HepG2 (cell line): ENCODE measurements around the gene SLC6A9. TPM values are rescaled to one million over a fixed set of nuclear protein-coding genes. Genes with fewer than 3 reads are reported as not detected.

Source experiments
- AGO2 ChIP-seq: fragments of 200-400 bp; formaldehyde crosslinking; optimal IDR thresholded peaks from 2 replicates; pipeline ENCODE3; 2017; ENCODE audit warnings: mild to moderate bottlenecking, low read depth, low read length, moderate library complexity
- BORCS8-MEF2B ChIP-seq: sonication (generic); formaldehyde crosslinking; IDR thresholded peaks from 2 replicates; pipeline ENCODE4 v1.8.0; 2022; ENCODE audit warnings: mild to moderate bottlenecking, missing genetic modification reagents
- BRF2 ChIP-seq: sonication (generic); formaldehyde crosslinking; IDR thresholded peaks from 2 replicates; pipeline ENCODE4 v1.8.1; 2022; ENCODE audit warnings: mild to moderate bottlenecking, missing genetic modification reagents
- CCDC6 ChIP-seq: sonication (generic); formaldehyde crosslinking; IDR thresholded peaks from 2 replicates; pipeline ENCODE4 v1.8.1; 2022; ENCODE audit warnings: mild to moderate bottlenecking, missing genetic modification reagents, moderate library complexity
- CREB1 ChIP-seq, 2 experiments: fragments of 450-650 bp in 1 of 2; IDR thresholded peaks; 2 replicates each; pipeline ENCODE4 v1.6.1; 2016 to 2017; ENCODE audit warnings: control low read depth in 1 of 2, mild to moderate bottlenecking in 1 of 2, missing compliant biosample characterization in 1 of 2, missing genetic modification characterization in 1 of 2
- DDIT3 ChIP-seq: sonication (generic); formaldehyde crosslinking; IDR thresholded peaks from 2 replicates; pipeline ENCODE4 v1.4.0; 2020; ENCODE audit warnings: mild to moderate bottlenecking, missing genetic modification reagents
- GLMP ChIP-seq: sonication (generic); formaldehyde crosslinking; IDR thresholded peaks from 2 replicates; pipeline ENCODE4 v1.9.0; 2021; ENCODE audit warnings: missing genetic modification reagents, mild to moderate bottlenecking, borderline replicate concordance
- HMG20B ChIP-seq: conservative IDR thresholded peaks from 2 replicates; pipeline ENCODE4 v1.6.1; 2016; ENCODE audit warnings: missing genetic modification reagents, missing compliant biosample characterization
- KDM3A ChIP-seq: IDR thresholded peaks from 2 replicates; pipeline ENCODE4 v1.6.1; 2018; ENCODE audit warnings: low read depth, missing compliant biosample characterization
- KDM6A ChIP-seq: IDR thresholded peaks from 2 replicates; pipeline ENCODE4 v1.6.1; 2016; ENCODE audit warnings: low read depth
- NR0B2 ChIP-seq: sonication (generic); formaldehyde crosslinking; IDR thresholded peaks from 2 replicates; pipeline ENCODE4 v1.4.0; 2020; ENCODE audit warnings: mild to moderate bottlenecking, missing genetic modification reagents
- PRMT3 ChIP-seq: sonication (generic); formaldehyde crosslinking; IDR thresholded peaks from 2 replicates; pipeline ENCODE4 v1.8.1; 2022; ENCODE audit warnings: low read depth, mild to moderate bottlenecking, moderate library complexity, missing genetic modification reagents, borderline replicate concordance
- PTBP1 ChIP-seq: fragments of 200-400 bp; formaldehyde crosslinking; IDR thresholded peaks from 2 replicates; pipeline ENCODE4 v1.6.1; 2018; ENCODE audit warnings: low read length, low read depth; ENCODE audit not compliant: poor library complexity, severe bottlenecking
- RFXANK ChIP-seq: IDR thresholded peaks from 2 replicates; pipeline ENCODE4 v1.6.1; 2016
- SAP130 ChIP-seq: IDR thresholded peaks from 2 replicates; pipeline ENCODE4 v1.6.1; 2016; ENCODE audit warnings: low read depth
- SP140L ChIP-seq: sonication (generic); formaldehyde crosslinking; IDR thresholded peaks from 2 replicates; pipeline ENCODE4 v1.4.0; 2020; ENCODE audit warnings: missing genetic modification reagents, borderline replicate concordance
- TCF7L2 ChIP-seq: IDR thresholded peaks from 2 replicates; pipeline ENCODE4 v1.6.1; 2011; ENCODE audit warnings: mild to moderate bottlenecking, low read depth, low read length, moderate library complexity
- ZNF18 ChIP-seq: sonication (generic); formaldehyde crosslinking; IDR thresholded peaks from 2 replicates; pipeline ENCODE4 v1.8.0; 2022; ENCODE audit warnings: mild to moderate bottlenecking, missing genetic modification reagents; ENCODE audit not compliant: insufficient replicate concordance
- ZNF468 ChIP-seq: sonication (generic); formaldehyde crosslinking; IDR thresholded peaks from 2 replicates; pipeline ENCODE4 v1.8.0; 2022; ENCODE audit warnings: mild to moderate bottlenecking, moderate library complexity, missing genetic modification reagents
- ZNF616 ChIP-seq: sonication (generic); formaldehyde crosslinking; IDR thresholded peaks from 2 replicates; pipeline ENCODE4 v1.5.0; 2020; ENCODE audit warnings: low read depth, mild to moderate bottlenecking, missing genetic modification reagents
- ZNF766 ChIP-seq: sonication (generic); formaldehyde crosslinking; IDR thresholded peaks from 2 replicates; pipeline ENCODE4 v1.5.0; 2020; ENCODE audit warnings: missing genetic modification reagents, borderline replicate concordance
- ZNF775 ChIP-seq: sonication (generic); formaldehyde crosslinking; IDR thresholded peaks from 2 replicates; pipeline ENCODE4 v1.4.0; 2020; ENCODE audit warnings: missing genetic modification reagents, mild to moderate bottlenecking, moderate library complexity, borderline replicate concordance
- ZNF83 ChIP-seq: sonication (generic); formaldehyde crosslinking; IDR thresholded peaks from 2 replicates; pipeline ENCODE4 v1.4.0; 2020; ENCODE audit warnings: missing genetic modification reagents, mild to moderate bottlenecking, borderline replicate concordance
- ZNF850 ChIP-seq: sonication (generic); formaldehyde crosslinking; conservative IDR thresholded peaks from 2 replicates; pipeline ENCODE4 v1.9.0; 2021; ENCODE audit warnings: mild to moderate bottlenecking, missing genetic modification reagents
- ZSCAN21 ChIP-seq: sonication (generic); formaldehyde crosslinking; IDR thresholded peaks from 2 replicates; pipeline ENCODE4 v1.8.0; 2022; ENCODE audit warnings: mild to moderate bottlenecking, missing genetic modification reagents, moderate library complexity, borderline replicate concordance
- polyA plus RNA-seq, 8 experiments: library from polyadenylated mRNA; depleted of rRNA in 3 of 8; stranded (reverse) in 7 of 8; unstranded in 1 of 8; fragments of >200 nt; fragmentation: Illumina TruSeq in 4 of 8; extraction: Trizol in 4 of 8; gene quantifications; 2 replicates each; pipeline versions ENCODE4 v1.2.1 to v1.2.3, GENCODE V29; 2011 to 2016; ENCODE audit warnings: low read depth in 4 of 8, missing spikeins in 1 of 8, mixed read lengths in 1 of 8; ENCODE audit not compliant: insufficient read depth in 1 of 8
- total RNA-seq, 5 experiments: library from RNA; depleted of rRNA; stranded (reverse); fragments of >200 nt; fragmentation: Illumina TruSeq; extraction: Trizol; gene quantifications; 2 replicates each; pipeline ENCODE4 v1.2.3, GENCODE V29; 2016; ENCODE audit warnings: low read depth in 1 of 5

Gene SLC6A9
- total and polyA plus RNA-seq, 2 of the 13 experiments (the other 11 are each of a cell fraction or from before 2014, with no cell fraction given): 8.5 to 9.9 TPM

- 0 out of 2 replicates have a peak, but pooled peaks have one; percentile 45 for TF ChIP-seq BORCS8-MEF2B (CRISPR knock-in tag)
- no peak for TF ChIP-seq BRF2 (CRISPR knock-in tag)
- peak; percentile 92 for TF ChIP-seq CREB1 (IDR thresholded peaks at IDR 0.05)
- TF ChIP-seq CREB1 (CRISPR knock-in tag; IDR thresholded peaks at IDR 0.05): peak; percentile 92
- no peak for TF ChIP-seq TCF7L2
- TF ChIP-seq HMG20B (CRISPR knock-in tag): no peak
- TF ChIP-seq ZNF616: 0 out of 2 replicates have a peak, but pooled peaks have one; percentile 66
- peak; percentile 70; the same call in 1 of the 2 replicates for TF ChIP-seq ZNF83 (CRISPR knock-in tag)
- TF ChIP-seq ZNF850 (CRISPR knock-in tag): peak; percentile 73; the same call in 1 of the 2 replicates
- TF ChIP-seq ZNF775 (CRISPR knock-in tag): no peak
- no peak for TF ChIP-seq SP140L (CRISPR knock-in tag)
- 0 out of 2 replicates have a peak, but pooled peaks have one; percentile 52 for TF ChIP-seq ZSCAN21 (CRISPR knock-in tag)
- no peak for TF ChIP-seq ZNF468 (CRISPR knock-in tag)
- TF ChIP-seq AGO2: peak; percentile 87
- no peak for TF ChIP-seq DDIT3
- TF ChIP-seq SAP130 (CRISPR knock-in tag): peak; percentile 96
- TF ChIP-seq KDM3A (CRISPR knock-in tag): no peak
- no peak for TF ChIP-seq ZNF766 (CRISPR knock-in tag)
- peak; percentile 88; the same call in 1 of the 2 replicates for TF ChIP-seq NR0B2 (CRISPR knock-in tag)
- no peak for TF ChIP-seq PRMT3
- TF ChIP-seq PTBP1: peak; percentile 71
- TF ChIP-seq CCDC6 (CRISPR knock-in tag): peak; percentile 69; the same call in 1 of the 2 replicates
- TF ChIP-seq ZNF18 (CRISPR knock-in tag): peak; percentile 64
- no peak for TF ChIP-seq KDM6A
- no peak for TF ChIP-seq RFXANK (CRISPR knock-in tag)
- TF ChIP-seq GLMP (CRISPR knock-in tag): no peak
These were observed 56.6 kb downstream of the SLC6A9 start, which contains the start of gene ATP6V0B (continued) for GRCh38 chr1:43974443-43975248.
